D341Med (cell line): ENCODE data around the gene KRTAP2-1.
"Not testable (repeated sequence)": the region's sequence is repeated elsewhere in the genome, so short reads cannot be mapped to it uniquely, and the experiment has no call there.

Source experiments
- DNase-seq: peaks from one replicate; pipeline ENCODE4 v3.0.0; 2012; ENCODE audit warnings: low spot score

The KRTAP2-1 gene

GRCh38 chr17:41012326-41013120 is 34.6 kb downstream of the KRTAP2-1 start:
- no peak for DNase-seq

GRCh38 chr17:41010441-41010840 is 36.7 kb downstream of the KRTAP2-1 start:
- DNase-seq = no peak

- no peak for DNase-seq
Observed at GRCh38 chr17:41009936-41010335, 37.2 kb downstream of the KRTAP2-1 start.

GRCh38 chr17:41009301-41009760 is 37.8 kb downstream of the KRTAP2-1 start:
- no peak for DNase-seq

- DNase-seq = no peak
Observed at GRCh38 chr17:41008811-41009210, 38.3 kb downstream of the KRTAP2-1 start, which contains the start of gene KRTAP3-1. Gene KRTAP3-1 (minus strand): TSS chr17:41009128. CDS start chr17:41009074, 54 bp downstream.

GRCh38 chr17:41004397-41004796 is 42.7 kb downstream of the KRTAP2-1 start:
- no peak for DNase-seq

GRCh38 chr17:41003926-41004325 is 43.2 kb downstream of the KRTAP2-1 start:
- DNase-seq = no peak

- DNase-seq = no peak
Observed at GRCh38 chr17:41002814-41003213, 44.3 kb downstream of the KRTAP2-1 start.

GRCh38 chr17:41001795-41002194 is 45.3 kb downstream of the KRTAP2-1 start:
- DNase-seq = no peak

- not testable (repeated sequence) for DNase-seq
Observed at GRCh38 chr17:40999563-40999962, 47.6 kb downstream of the KRTAP2-1 start, which contains the start of gene KRTAP3-2. Gene KRTAP3-2 (minus strand): TSS chr17:40999906. CDS start chr17:40999853, 53 bp downstream.

- no peak for DNase-seq
Observed at GRCh38 chr17:40997361-40997760, 49.8 kb downstream of the KRTAP2-1 start.

GRCh38 chr17:40996829-40997228 is 50.3 kb downstream of the KRTAP2-1 start:
- DNase-seq = no peak
